Measurements from ENCODE around the gene NAT9.

Gene NAT9

GRCh38 chr17:74804683-74805082 lies 28.5 kb upstream of the NAT9 start:
- DNase-seq = no peak

GRCh38 chr17:74803971-74804370 lies 27.8 kb upstream of the NAT9 start:
- DNase-seq = no peak

GRCh38 chr17:74803388-74803930 lies 27.3 kb upstream of the NAT9 start:
- DNase-seq = peak; percentile 48 to 81

GRCh38 chr17:74801896-74802295 lies 25.8 kb upstream of the NAT9 start:
- DNase-seq = no peak

- no peak for DNase-seq
Observed at GRCh38 chr17:74800531-74800930, 24.4 kb upstream of the NAT9 start.

GRCh38 chr17:74799097-74799496 lies 23.0 kb upstream of the NAT9 start:
- DNase-seq = no peak

GRCh38 chr17:74798239-74798707 lies 22.1 kb upstream of the NAT9 start:
- DNase-seq = no peak

- DNase-seq = no peak
Observed at GRCh38 chr17:74797824-74798223, 21.7 kb upstream of the NAT9 start.

GRCh38 chr17:74796866-74797265 lies 20.7 kb upstream of the NAT9 start:
- DNase-seq = no peak

GRCh38 chr17:74796211-74796610 lies 20.1 kb upstream of the NAT9 start:
- peak; percentile 54 to 73 for DNase-seq

- DNase-seq = no peak
Observed at GRCh38 chr17:74795327-74796020, 19.3 kb upstream of the NAT9 start.

GRCh38 chr17:74792586-74793105 lies 16.5 kb upstream of the NAT9 start:
- no peak for DNase-seq

- no peak for DNase-seq
Observed at GRCh38 chr17:74790161-74791058, 14.3 kb upstream of the NAT9 start.

GRCh38 chr17:74786431-74787055 lies 10.4 kb upstream of the NAT9 start:
- DNase-seq = no peak

- no peak for DNase-seq
Observed at GRCh38 chr17:74785981-74786360, 9.8 kb upstream of the NAT9 start.

- DNase-seq = no peak
Observed at GRCh38 chr17:74785096-74785980, 9.2 kb upstream of the NAT9 start.

- no peak for DNase-seq
Observed at GRCh38 chr17:74784125-74784810, 8.1 kb upstream of the NAT9 start.

GRCh38 chr17:74782571-74782970 lies 6.4 kb upstream of the NAT9 start:
- no peak for DNase-seq

- no peak for DNase-seq
Observed at GRCh38 chr17:74780443-74781238, 4.5 kb upstream of the NAT9 start.

- DNase-seq = no peak
Observed at GRCh38 chr17:74779948-74780400, 3.8 kb upstream of the NAT9 start.

Measured in cerebellar nuclear complex (tissue), 1 donor.